HCT116 (cell line): Measurements from ENCODE around the gene ADGRV1.

Experiments used
- EZH2 ChIP-seq: fragments of 200-600 bp; sonication (generic); IDR thresholded peaks from 2 replicates; pipeline ENCODE4 v1.6.1; 2017; ENCODE audit warnings: antibody characterized with exemption, mixed run types
- POLR2A ChIP-seq: IDR thresholded peaks from 2 replicates; pipeline ENCODE4 v1.7.0; 2011; ENCODE audit warnings: borderline replicate concordance; ENCODE audit not compliant: insufficient read depth, insufficient read length; ENCODE audit errors: extremely low read depth
- POLR2AphosphoS5 ChIP-seq: IDR thresholded peaks from 2 replicates; pipeline ENCODE4 v1.6.1; 2011; ENCODE audit warnings: mild to moderate bottlenecking, low read depth, low read length, moderate library complexity
- RAD21 ChIP-seq: IDR thresholded peaks from 2 replicates; pipeline ENCODE4 v1.6.1; 2012; ENCODE audit warnings: low read depth, mild to moderate bottlenecking
- TF ChIP-seq, protein P1 (sequence below), 3 experiments: fragments of 200-600 bp in 1 of 3; sonication (generic) in 1 of 3; IDR thresholded peaks in 2 of 3; conservative IDR thresholded peaks in 1 of 3; 2 replicates each; pipeline ENCODE4 v1.5.1; 2012 to 2017; ENCODE audit warnings: low read depth in 2 of 3, low read length in 2 of 3, antibody characterized with exemption in 1 of 3, borderline replicate concordance in 1 of 3, control low read depth in 1 of 3, mild to moderate bottlenecking in 1 of 3, mixed read lengths in 1 of 3, mixed run types in 1 of 3, moderate library complexity in 1 of 3; ENCODE audit not compliant: insufficient read depth in 1 of 3
- TF ChIP-seq, protein P2 (sequence below): IDR thresholded peaks from 2 replicates; pipeline ENCODE4 v1.6.1; 2012

DNA sequence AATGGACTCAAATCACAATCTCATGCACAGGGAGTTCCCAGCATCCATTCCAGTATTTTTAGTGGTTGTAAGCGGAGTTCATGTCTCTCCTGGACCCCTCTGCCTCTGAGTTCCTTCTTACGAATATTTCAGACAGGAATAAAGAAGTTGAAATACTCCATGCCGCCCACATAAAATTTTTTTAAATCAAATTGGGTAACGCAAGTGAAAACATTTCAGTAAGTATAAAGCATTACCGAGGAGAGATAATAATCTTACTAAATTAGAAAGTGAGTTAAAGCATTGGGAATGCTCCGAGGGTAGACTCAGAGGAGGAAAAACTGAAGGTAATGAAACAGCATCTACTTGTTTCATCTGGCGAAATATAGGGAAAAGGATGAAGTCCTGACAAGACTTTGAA lies 506.9 kb downstream of the ADGRV1 start:
- no peak for TF ChIP-seq EZH2
- TF ChIP-seq, protein P1, sequence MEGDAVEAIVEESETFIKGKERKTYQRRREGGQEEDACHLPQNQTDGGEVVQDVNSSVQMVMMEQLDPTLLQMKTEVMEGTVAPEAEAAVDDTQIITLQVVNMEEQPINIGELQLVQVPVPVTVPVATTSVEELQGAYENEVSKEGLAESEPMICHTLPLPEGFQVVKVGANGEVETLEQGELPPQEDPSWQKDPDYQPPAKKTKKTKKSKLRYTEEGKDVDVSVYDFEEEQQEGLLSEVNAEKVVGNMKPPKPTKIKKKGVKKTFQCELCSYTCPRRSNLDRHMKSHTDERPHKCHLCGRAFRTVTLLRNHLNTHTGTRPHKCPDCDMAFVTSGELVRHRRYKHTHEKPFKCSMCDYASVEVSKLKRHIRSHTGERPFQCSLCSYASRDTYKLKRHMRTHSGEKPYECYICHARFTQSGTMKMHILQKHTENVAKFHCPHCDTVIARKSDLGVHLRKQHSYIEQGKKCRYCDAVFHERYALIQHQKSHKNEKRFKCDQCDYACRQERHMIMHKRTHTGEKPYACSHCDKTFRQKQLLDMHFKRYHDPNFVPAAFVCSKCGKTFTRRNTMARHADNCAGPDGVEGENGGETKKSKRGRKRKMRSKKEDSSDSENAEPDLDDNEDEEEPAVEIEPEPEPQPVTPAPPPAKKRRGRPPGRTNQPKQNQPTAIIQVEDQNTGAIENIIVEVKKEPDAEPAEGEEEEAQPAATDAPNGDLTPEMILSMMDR (IDR thresholded peaks at IDR 0.05 in 2 of 3, conservative IDR thresholded peaks at IDR 0.05 in 1 of 3; ENCODE audit: borderline replicate concordance in 1 of 3, insufficient read depth in 1 of 3, low read depth in 2 of 3, low read length in 2 of 3), result no peak
- TF ChIP-seq POLR2A, result no peak
- no peak for TF ChIP-seq POLR2AphosphoS5
- no peak for TF ChIP-seq RAD21
- TF ChIP-seq, protein P2, sequence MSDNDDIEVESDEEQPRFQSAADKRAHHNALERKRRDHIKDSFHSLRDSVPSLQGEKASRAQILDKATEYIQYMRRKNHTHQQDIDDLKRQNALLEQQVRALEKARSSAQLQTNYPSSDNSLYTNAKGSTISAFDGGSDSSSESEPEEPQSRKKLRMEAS, result no peak
